ENCODE results near the gene SH3BP4. TPM values are rescaled to one million over a fixed set of nuclear protein-coding genes. Genes with fewer than 3 reads are reported as not detected.

SH3BP4 gene
- polyA plus RNA-seq, 1 donor (not counting 4 experiments of a cell fraction or from before 2014, with no cell fraction given) = 50.4 TPM

DNA sequence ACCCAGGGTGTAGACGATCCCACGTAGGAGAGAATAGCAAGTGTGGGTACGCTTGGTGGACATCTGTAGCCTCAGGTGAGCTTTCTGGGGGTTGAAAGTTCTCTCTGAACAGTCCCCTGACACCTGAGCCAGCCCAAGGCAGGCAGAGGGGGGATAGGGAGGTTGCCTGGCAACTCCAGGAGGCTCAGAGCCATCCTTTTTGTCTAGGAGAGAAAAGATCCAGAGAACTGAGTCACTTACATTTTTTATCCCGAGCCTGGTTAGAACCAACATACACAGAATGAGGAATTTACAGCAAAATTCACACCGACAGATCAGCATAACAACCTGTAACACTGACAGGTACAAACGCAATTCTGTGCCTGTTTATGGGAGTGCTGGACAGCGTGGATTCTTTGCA lies 113.2 kb downstream of the SH3BP4 start:
- Histone ChIP-seq H3K79me2 (ENCODE audit: control insufficient read depth, insufficient read depth, low read length) (no peaks in the 10 kb centered on the region), H4K20me1 (ENCODE audit: control insufficient read depth, extremely low read depth, insufficient read depth, low read length) (no peaks in the 10 kb centered on the region), H3K9ac (ENCODE audit: control insufficient read depth, extremely low read depth, insufficient read depth, low read length) (no peak overlapping the region), H2AFZ (ENCODE audit: control insufficient read depth, low read length) (no peak overlapping the region), H3K4me2 (ENCODE audit: control insufficient read depth, extremely low read depth, insufficient read depth, low read depth, low read length) (no peak overlapping the region), H3K4me1 (ENCODE audit: control insufficient read depth, extremely low read depth, insufficient read depth, low read length) (no peaks in the 10 kb centered on the region), H3K36me3 (ENCODE audit: control insufficient read depth in 2 of 2, extremely low read depth in 1 of 2, insufficient read depth in 2 of 2, low read length in 2 of 2) (no peaks in the 10 kb centered on the region), H3K4me3 (ENCODE audit: control insufficient read depth in 2 of 3, extremely low read depth in 1 of 3, insufficient read depth in 2 of 3, low read depth in 1 of 3, low read length in 3 of 3) (no peak overlapping the region), H3K27ac (ENCODE audit: control insufficient read depth, insufficient read depth, low read length) (no peak overlapping the region), H3K9me3 (ENCODE audit: control insufficient read depth, low read depth, low read length) (no peaks in the 10 kb centered on the region), H3K27me3 (ENCODE audit: control insufficient read depth, extremely low read depth, insufficient read depth, low read length) (peaks cover 4% of the 10 kb centered on the region), H3K9me1 (ENCODE audit: control insufficient read depth, extremely low read depth, insufficient read depth, low read length) (no peaks in the 10 kb centered on the region)
- dilution Hi-C loops (cut with MboI; ENCODE audit: extremely low pct_ligation_motif_present, low sequenced_read_pairs) = no loop called here
- no peak for DNase-seq (ENCODE audit: low read depth, low spot score)
- TF ChIP-seq CTCF (optimal IDR thresholded peaks at IDR 0.05 in 1 of 3, IDR thresholded peaks at IDR 0.05 in 1 of 3, conservative IDR thresholded peaks at IDR 0.05 in 1 of 3; ENCODE audit: extremely low read depth in 1 of 3, insufficient read depth in 2 of 3, low read length in 3 of 3) (no peak), EZH2 (IDR thresholded peaks at IDR 0.05; ENCODE audit: low read length) (no peak)
- FAIRE-seq = no peak

- H3K9me1 ChIP-seq (ENCODE audit: control insufficient read depth, extremely low read depth, insufficient read depth, low read length) = no peaks in the 10 kb centered on the region
- peaks cover 4% of the 10 kb centered on the region for H3K27me3 ChIP-seq (ENCODE audit: control insufficient read depth, extremely low read depth, insufficient read depth, low read length)
- H3K36me3 ChIP-seq (ENCODE audit: control insufficient read depth in 2 of 2, extremely low read depth in 1 of 2, insufficient read depth in 2 of 2, low read length in 2 of 2) = no peaks in the 10 kb centered on the region
- no peak overlapping the region for H3K4me2 ChIP-seq (ENCODE audit: control insufficient read depth, extremely low read depth, insufficient read depth, low read depth, low read length)
- DNase-seq (ENCODE audit: low read depth, low spot score) (no peak), FAIRE-seq (no peak)
- H3K9ac ChIP-seq (ENCODE audit: control insufficient read depth, extremely low read depth, insufficient read depth, low read length) = no peak overlapping the region
- H4K20me1 ChIP-seq (ENCODE audit: control insufficient read depth, extremely low read depth, insufficient read depth, low read length) = no peaks in the 10 kb centered on the region
- dilution Hi-C loops (cut with MboI; ENCODE audit: extremely low pct_ligation_motif_present, low sequenced_read_pairs) = no loop called here
- no peaks in the 10 kb centered on the region for H3K79me2 ChIP-seq (ENCODE audit: control insufficient read depth, insufficient read depth, low read length)
- H2AFZ ChIP-seq (ENCODE audit: control insufficient read depth, low read length) = no peak overlapping the region
- H3K4me3 ChIP-seq (ENCODE audit: control insufficient read depth in 2 of 3, extremely low read depth in 1 of 3, insufficient read depth in 2 of 3, low read depth in 1 of 3, low read length in 3 of 3) = no peak overlapping the region
- no peaks in the 10 kb centered on the region for H3K9me3 ChIP-seq (ENCODE audit: control insufficient read depth, low read depth, low read length)
- TF ChIP-seq EZH2 (IDR thresholded peaks at IDR 0.05; ENCODE audit: low read length) (no peak), CTCF (optimal IDR thresholded peaks at IDR 0.05 in 1 of 3, IDR thresholded peaks at IDR 0.05 in 1 of 3, conservative IDR thresholded peaks at IDR 0.05 in 1 of 3; ENCODE audit: extremely low read depth in 1 of 3, insufficient read depth in 2 of 3, low read length in 3 of 3) (no peak)
- no peak overlapping the region for H3K27ac ChIP-seq (ENCODE audit: control insufficient read depth, insufficient read depth, low read length)
- peaks cover 2% of the 10 kb centered on the region for H3K4me1 ChIP-seq (ENCODE audit: control insufficient read depth, extremely low read depth, insufficient read depth, low read length)
These were observed 114.7 kb downstream of the SH3BP4 start for GRCh38 chr2:235066490-235066889.
